GM18502 (cell line): ENCODE results near the gene PEX7.
"Not testable (repeated sequence)": the region's sequence is repeated elsewhere in the genome, so short reads cannot be mapped to it uniquely, and the experiment has no call there.

Experiments
- ATAC-seq: cut with Tn5 transposase; IDR thresholded peaks from one replicate; pipeline ENCODE4 v1.9.1; 2021; ENCODE audit warnings: mild to moderate bottlenecking; ENCODE audit not compliant: unreplicated experiment, poor library complexity

PEX7 gene

GRCh38 chr6:136890194-136890839 is 67.9 kb downstream of the PEX7 start:
- no peak for ATAC-seq

GRCh38 chr6:136890986-136891385 is 68.6 kb downstream of the PEX7 start:
- no peak for ATAC-seq

GRCh38 chr6:136893187-136893586 is 70.8 kb downstream of the PEX7 start:
- no peak for ATAC-seq

- no peak for ATAC-seq
Observed at GRCh38 chr6:136895901-136896300, 73.5 kb downstream of the PEX7 start.

- no peak for ATAC-seq
Observed at GRCh38 chr6:136897071-136897470, 74.7 kb downstream of the PEX7 start.

GRCh38 chr6:136901212-136901784 is 78.9 kb downstream of the PEX7 start:
- no peak for ATAC-seq

GRCh38 chr6:136904477-136904876 is 82.1 kb downstream of the PEX7 start:
- not testable (repeated sequence) for ATAC-seq

- no peak for ATAC-seq
Observed at GRCh38 chr6:136914947-136915346, 92.6 kb downstream of the PEX7 start.

- ATAC-seq, result no peak
Observed at GRCh38 chr6:136918706-136919105, 96.3 kb downstream of the PEX7 start.

- no peak for ATAC-seq
Observed at GRCh38 chr6:136920216-136920615, 97.8 kb downstream of the PEX7 start.

- ATAC-seq, result no peak
Observed at GRCh38 chr6:136920671-136921380, 98.4 kb downstream of the PEX7 start.

- ATAC-seq, result no peak
Observed at GRCh38 chr6:136921381-136921935, 99.1 kb downstream of the PEX7 start.

- no peak for ATAC-seq
Observed at GRCh38 chr6:136921936-136922684, 99.7 kb downstream of the PEX7 start, which contains the start of gene SLC35D3. Gene SLC35D3, plus strand, starts transcription at chr6:136922301. Its CDS starts 128 bp downstream, at chr6:136922429.

- no peak for ATAC-seq
Observed at GRCh38 chr6:136922685-136923006, 100.3 kb downstream of the PEX7 start.

- ATAC-seq, result no peak
Observed at GRCh38 chr6:136923116-136923953, 100.9 kb downstream of the PEX7 start.

GRCh38 chr6:136923954-136924673 is 101.7 kb downstream of the PEX7 start:
- no peak for ATAC-seq

GRCh38 chr6:136926383-136926782 is 104.0 kb downstream of the PEX7 start:
- no peak for ATAC-seq

GRCh38 chr6:136927292-136927691 is 104.9 kb downstream of the PEX7 start:
- ATAC-seq, result no peak

- ATAC-seq, result no peak
Observed at GRCh38 chr6:136930528-136930927, 108.1 kb downstream of the PEX7 start.
